LHCN-M2 (cell line): Measurements from ENCODE around the gene KCNIP4. TPM values are rescaled to one million over a fixed set of nuclear protein-coding genes. Genes with fewer than 3 reads are reported as not detected.

Experiments
- DNase-seq: peaks from one replicate; pipeline ENCODE4 v3.0.0-alpha.2; 2012; ENCODE audit warnings: low read depth
- total RNA-seq: library from RNA; depleted of rRNA; stranded (reverse); fragments of >200 nt; gene quantifications from 2 replicates; pipeline ENCODE4 v1.2.3, GENCODE V29; 2014

Gene KCNIP4
- total RNA-seq, 1 experiment from 2014 or later, result not detected

DNA sequence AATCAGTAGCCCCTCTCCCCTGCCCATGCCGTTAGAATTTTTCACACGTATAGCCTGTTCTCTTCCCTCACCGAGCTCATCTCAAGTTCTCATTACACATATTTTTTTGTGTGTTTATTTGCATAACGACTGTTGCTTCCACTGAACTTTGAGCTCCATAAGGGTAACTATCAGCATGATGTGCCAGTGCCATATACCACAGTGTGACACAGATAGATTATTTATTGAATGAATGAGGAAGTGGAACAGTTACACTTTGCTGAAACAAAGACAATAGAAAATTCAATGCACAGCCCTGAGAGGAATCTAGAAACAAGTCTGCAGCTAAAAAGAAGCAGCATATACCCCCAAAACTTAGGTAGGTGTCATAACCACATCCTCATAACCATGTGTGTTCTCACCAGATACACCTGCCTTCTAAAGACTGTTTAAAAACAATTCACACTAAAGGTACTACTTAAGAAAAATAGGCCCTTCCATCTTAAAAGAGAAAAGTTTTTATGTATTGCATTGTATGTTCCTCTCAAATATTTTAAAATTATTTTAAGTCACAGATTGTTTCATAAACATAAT is 858.4 kb downstream of the KCNIP4 start:
- no peak for DNase-seq

- DNase-seq, result no peak
Measured at GRCh38 chr4:21083413-21083812, 865.2 kb downstream of the KCNIP4 start.

GRCh38 chr4:21077967-21078366 is 870.6 kb downstream of the KCNIP4 start:
- DNase-seq, result no peak

DNA sequence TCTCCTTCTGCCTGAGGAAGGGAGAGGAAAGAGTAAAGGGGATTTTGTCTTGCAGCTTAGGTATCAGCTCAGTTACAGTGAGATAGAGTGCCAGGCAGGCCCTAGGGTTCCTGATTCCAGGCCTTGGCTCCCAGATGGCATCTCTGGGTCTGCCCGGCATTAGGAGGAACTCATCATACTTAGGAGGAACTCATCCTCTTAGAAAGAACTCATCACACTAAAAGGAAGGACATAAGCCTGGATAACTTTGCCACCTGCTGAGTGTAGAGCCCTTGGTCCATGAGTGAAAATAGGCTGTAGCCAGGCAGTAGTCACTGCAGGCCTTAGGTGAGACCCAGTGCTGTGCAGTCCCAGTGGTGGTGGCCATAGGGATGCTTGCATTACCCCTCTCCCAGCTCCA is 881.2 kb downstream of the KCNIP4 start:
- no peak for DNase-seq

DNA sequence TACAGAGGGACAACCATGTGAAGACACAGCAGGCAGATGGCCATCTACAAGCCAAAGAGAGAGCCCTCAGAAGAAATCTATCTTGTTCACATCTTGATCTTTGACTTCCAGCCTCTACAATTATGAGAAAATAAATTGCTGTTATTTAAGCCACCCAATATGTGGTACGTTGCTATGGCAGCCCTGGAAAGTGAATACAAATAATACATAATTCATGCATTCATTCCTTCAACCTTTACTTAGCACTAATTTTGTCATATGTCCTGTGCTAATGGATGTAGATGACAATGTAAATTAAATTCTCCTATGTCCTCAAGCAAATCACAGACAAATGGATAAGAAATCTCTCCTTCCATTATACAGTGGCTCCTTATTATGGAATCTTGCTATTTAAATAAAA is 886.7 kb downstream of the KCNIP4 start:
- DNase-seq, result no peak

- no peak for DNase-seq
Measured at GRCh38 chr4:21046141-21046540, 902.4 kb downstream of the KCNIP4 start.

- DNase-seq, result no peak
Measured at GRCh38 chr4:21045119-21045518, 903.5 kb downstream of the KCNIP4 start.

DNA sequence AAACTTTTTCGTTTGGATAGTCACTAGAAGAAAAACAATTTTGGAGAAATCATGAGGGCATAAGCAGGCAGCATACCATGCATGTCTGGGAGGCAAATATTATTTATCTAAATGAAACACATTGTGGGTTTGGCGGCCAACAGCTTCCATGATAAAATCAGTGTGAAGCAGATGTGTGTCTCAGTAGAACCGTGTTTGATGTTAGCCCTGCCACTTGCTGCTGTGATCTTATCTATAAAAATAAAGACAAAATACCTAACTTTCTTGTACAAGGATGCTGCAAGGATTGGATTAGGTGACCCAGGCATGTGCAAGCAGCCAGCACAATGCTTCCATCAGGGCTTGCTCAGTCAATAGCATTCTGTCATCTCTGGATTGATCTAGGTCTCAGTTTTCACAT is 906.9 kb downstream of the KCNIP4 start:
- no peak for DNase-seq

GRCh38 chr4:21034728-21035127 is 913.8 kb downstream of the KCNIP4 start:
- DNase-seq, result no peak

GRCh38 chr4:21032089-21032645 is 916.4 kb downstream of the KCNIP4 start:
- no peak for DNase-seq

- no peak for DNase-seq
Measured at GRCh38 chr4:21018817-21019216, 929.8 kb downstream of the KCNIP4 start.

GRCh38 chr4:21013501-21013900 is 935.1 kb downstream of the KCNIP4 start:
- no peak for DNase-seq

GRCh38 chr4:21012851-21013331 is 935.7 kb downstream of the KCNIP4 start:
- no peak for DNase-seq

DNA sequence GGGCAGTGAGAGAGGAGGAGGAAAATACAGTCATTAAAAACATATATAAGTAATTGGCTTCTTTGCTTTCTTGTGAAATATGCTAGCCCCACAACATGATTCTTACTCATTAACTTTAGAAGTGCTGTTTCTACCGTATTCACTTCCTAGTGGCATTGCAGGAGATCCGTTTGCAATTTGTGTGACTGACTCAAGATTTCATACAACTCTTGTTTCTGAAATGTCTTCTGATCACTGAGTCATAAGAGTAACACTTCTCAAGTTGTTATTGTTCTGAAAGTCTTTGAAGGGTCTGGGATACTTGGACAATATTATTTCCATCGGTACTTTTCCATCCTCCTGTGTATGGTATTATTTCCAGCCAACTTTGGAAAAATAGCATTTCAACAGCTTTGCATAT is 937.5 kb downstream of the KCNIP4 start:
- no peak for DNase-seq

DNA sequence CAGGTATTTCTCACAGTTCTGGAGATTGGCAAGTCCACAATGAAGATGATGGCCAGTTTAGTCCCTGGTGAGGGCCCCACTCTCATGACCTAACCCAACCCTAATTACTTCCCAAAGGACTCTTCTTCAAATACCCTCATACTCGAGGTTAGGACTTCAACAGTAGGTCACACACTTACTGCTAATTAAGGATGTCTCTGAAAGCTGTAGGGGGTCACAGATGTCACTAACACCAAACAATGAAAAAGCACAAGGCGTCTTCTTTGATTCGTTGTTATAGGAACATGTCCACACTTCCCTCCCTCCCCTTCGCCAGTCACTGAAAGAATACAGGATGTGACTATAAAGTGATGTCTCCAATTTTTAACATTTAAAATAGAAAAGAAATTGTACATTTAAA is 938.6 kb downstream of the KCNIP4 start:
- DNase-seq, result no peak

- DNase-seq, result no peak
Measured at GRCh38 chr4:21005647-21006046, 942.9 kb downstream of the KCNIP4 start.

DNA sequence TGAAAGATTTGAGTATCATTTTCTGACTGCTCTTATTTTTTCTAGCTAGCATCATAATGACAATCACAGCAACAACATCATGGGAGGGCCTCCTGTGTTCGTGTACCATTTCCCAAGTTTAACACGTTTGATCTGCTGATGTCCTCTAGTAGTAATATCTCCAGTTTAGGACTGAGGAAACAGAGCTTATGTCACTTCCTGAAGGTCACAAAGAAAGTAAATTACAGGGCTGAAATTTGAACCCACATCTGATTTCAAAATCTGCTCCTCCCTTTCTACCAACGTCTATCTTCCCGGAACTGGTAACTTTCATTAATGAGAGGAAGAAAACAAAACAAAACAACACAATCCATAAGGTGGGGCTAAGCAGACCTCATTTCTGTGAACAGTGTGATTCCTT is 945.6 kb downstream of the KCNIP4 start:
- no peak for DNase-seq

DNA sequence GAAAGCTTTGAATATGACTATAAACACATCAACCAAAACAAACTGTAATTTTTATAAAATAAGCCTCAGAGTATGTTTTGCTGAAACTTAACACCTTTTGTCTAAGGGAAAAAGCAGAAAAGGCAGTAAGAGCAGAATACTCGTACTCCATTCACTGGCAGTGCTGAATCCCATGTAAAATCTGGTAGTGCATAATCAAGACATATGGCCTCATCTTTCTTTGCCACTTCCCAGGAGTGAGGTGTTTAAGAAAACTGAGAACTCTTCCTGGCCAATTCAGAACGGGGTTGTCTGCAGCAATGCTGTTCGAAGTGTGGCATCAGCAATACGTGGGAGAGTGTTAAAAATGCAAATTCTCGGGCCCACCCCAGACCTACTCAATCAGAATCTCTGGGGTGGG is 946.3 kb downstream of the KCNIP4 start:
- DNase-seq, result no peak

- no peak for DNase-seq
Measured at GRCh38 chr4:21001490-21001889, 947.1 kb downstream of the KCNIP4 start.

- no peak for DNase-seq
Measured at GRCh38 chr4:20997886-20998285, 950.7 kb downstream of the KCNIP4 start.

DNA sequence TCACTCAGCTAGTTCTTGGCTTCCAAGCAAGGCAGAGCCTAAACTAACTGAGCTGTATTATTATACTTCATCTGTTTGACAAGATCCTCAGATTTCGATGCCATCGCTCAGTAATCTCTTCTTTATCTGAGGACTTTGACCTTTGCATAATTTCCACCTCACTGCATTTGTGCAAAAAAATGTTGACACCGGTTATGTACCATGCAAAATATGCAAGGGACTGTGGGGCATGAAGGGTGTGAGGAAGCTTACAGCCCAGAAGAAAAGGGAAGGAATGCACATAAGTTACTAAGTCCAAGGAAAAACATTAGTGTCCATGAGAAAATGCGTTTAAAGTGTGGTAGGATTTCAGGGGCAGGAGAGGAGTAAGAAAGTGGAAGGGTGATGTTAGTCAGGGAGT is 953.0 kb downstream of the KCNIP4 start:
- DNase-seq, result no peak

GRCh38 chr4:20995015-20995414 is 953.6 kb downstream of the KCNIP4 start:
- DNase-seq, result no peak

- no peak for DNase-seq
Measured at GRCh38 chr4:20992002-20992401, 956.6 kb downstream of the KCNIP4 start.

DNA sequence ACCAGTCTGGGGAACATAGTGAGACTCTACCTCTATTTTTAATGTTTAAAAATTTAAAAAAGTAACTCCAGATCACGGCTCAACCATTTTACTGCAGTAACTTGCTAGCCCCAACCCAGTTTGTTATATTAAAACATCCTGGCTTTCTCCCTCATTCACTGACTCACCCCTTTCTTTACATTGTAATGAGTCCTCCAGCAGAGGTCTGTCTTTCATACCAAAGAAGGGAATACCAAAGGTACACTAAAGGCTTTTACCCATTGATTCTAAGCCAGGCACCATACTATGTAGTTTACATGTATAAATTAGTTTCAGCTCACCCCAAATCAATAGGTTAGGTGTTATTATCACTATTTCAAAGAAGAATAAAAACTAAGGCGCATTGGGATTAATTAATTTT is 961.4 kb downstream of the KCNIP4 start:
- no peak for DNase-seq
